ENCODE results near the gene CMIP.
"Not testable (repeated sequence)": the region's sequence is repeated elsewhere in the genome, so short reads cannot be mapped to it uniquely, and the experiment has no call there.

Gene CMIP

GRCh38 chr16:81673432-81673831, 228.8 kb downstream of the CMIP start:
- DNase-seq = no peak

- no peak for DNase-seq
Observed at GRCh38 chr16:81675662-81676061, 231.1 kb downstream of the CMIP start.

GRCh38 chr16:81676066-81676882, 231.7 kb downstream of the CMIP start:
- DNase-seq = no peak

- DNase-seq = no peak
Observed at GRCh38 chr16:81676883-81677737, 232.5 kb downstream of the CMIP start.

DNA sequence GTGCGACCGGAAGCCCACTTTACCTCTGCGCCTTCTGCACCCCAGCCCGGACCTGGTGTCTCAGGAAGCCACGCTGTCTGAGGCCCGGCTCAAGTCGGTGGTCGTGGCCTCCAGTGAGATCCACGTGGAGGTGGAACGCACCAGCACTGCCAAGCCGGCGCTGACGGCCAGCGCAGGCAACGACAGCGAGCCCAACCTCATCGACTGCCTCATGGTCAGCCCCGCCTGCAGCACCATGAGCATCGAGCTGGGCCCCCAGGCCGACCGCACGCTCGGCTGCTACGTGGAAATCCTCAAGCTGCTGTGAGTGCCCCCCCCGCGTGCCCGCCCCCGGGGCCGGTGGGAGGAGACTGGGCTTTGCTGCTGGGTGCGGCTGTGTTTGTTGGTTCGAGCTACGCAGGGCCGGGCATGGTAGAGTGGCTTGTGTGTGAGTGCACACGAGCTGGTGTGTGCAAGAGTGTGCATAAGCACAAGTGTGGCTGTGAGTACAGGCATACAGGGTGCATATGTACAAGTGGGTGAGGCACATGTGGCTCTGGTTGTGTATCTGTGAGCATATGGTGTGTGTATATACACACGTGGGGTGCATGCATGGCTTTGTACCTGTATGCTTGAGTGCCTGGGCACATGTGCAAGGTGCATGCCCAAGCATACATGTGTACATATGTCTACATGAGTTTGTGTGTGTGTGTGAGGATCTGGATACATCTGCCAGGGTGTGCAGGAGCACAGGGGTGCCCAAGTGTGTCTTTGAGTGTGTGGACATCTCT, 233.9 kb downstream of the CMIP start:
- DNase-seq = no peak

- no peak for DNase-seq
Observed at GRCh38 chr16:81679721-81680430, 235.3 kb downstream of the CMIP start.

DNA sequence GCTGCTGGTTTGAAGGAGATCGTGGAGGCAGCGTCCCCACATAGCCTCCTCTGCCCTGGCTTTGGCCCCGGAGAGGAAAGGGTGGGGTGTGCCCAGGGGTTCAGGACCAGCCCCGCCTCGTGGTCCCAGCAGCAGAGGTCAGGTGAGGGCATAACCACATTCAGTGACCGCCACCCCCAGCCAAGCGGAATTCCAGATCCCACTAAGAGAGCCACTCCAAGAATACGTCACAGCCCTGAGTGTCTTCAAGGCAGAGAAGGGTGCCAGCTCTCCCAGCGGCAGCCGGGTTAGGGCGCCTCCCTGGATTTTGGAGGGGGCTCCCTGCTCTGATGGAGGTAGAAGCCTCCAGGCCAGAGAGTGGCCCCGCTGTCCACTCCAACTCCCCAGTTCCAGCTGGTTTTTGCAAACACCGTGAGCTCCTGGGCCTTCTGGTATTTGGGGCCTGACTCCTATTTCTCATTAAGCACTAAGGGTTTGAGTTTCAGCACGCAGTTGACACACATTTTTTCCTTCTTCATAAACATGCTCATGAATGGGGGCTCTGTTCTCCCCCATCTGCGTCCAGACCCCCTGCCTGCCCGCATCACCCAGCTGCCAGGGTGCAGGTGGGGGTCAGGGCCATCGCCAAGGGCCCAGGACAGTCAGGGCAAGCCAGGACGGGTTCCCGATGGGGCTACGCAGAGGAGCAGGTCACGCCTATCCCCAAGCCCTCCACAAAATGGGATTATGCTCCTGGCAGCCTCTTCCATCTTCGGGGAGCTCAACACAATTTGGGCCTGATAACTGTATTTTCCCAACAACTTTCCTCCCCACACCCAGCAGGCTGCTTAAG, 236.1 kb downstream of the CMIP start:
- DNase-seq = no peak

GRCh38 chr16:81681311-81681710, 236.7 kb downstream of the CMIP start:
- DNase-seq = no peak

DNA sequence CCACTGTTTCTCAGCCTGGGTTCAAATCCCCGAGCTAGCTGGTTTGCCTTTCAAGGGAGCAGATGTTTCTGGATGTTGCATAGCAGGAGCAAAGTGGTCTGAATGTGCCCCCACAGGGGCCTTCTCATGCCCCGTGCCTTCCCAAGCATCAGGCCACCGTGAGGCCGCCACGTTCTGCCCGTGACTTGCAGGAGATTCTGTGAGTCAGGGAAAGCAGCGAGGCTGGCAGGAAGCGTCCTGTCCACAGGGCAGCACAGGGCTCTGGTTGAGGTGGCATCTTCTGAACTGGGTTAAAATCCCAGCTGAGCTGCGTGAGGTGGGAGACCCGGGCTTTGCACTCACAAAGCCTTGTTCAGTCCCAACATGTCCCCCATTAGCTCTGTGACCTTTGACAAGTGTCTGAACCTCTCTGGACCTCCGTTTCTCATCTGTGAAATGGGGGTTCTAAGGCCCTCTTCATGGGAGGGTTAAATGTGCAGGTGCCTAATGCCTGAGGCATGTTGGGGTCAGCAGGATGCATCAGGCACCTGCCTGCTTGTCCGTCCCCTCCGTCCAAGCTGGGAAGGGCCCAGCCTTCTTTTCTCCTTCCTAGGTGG, 239.7 kb downstream of the CMIP start:
- DNase-seq = no peak

- no peak for DNase-seq
Observed at GRCh38 chr16:81684901-81685300, 240.3 kb downstream of the CMIP start.

DNA sequence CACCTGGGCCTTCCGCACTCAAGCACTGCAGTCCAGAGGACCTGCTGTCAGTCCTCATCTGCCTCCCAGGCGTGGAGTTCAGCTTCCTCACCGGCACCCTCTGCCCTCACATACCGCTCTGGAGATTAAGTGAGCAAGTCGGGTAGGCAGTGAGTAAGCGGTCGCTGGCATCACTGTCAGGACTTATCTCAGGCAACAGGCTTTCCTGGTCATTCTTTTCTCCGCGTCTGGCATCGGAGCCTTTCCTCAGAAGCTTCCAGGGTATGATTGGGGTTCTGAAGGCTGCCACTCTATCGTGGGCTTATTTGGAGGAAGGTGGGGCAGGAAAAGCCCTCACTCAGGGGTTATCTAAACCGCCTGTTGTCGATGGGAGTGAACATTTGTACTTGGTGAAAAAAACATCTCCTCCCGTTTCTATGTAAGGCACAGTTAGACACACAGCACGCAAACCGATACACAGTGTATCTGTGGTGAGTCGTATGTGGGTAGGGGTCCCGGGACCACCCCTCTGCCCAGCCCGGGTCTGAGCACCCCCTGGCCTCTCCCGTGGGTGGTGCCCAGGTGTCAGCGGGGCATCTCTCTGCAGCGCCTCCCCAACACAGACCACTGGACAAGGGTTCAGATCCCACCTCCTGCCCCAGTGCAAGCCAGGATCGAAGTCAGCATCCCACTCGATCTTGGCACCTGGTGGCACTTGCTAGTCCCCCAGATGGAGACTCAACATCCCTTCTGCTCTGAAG, 242.0 kb downstream of the CMIP start:
- no peak for DNase-seq

- no peak for DNase-seq
Observed at GRCh38 chr16:81687131-81687456, 242.5 kb downstream of the CMIP start.

GRCh38 chr16:81688182-81688581, 243.6 kb downstream of the CMIP start:
- DNase-seq = no peak

DNA sequence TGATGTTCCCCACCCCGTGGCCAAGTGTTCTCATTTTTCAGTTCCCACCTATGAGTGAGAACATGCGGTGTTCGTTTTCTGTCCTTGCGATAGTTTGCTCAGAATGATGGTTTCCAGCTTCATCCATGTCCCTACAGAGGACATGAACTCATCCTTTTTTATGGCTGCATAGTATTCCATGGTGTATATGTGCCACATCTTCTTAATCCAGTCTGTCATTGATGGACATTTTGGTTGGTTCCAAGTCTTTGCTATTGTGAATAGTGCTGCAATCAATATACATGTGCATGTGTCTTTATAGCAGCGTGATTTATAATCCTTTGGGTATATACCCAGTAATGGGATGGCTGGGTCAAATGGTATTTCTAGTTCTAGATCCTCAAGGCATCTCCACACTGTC, 244.2 kb downstream of the CMIP start:
- not testable (repeated sequence) for DNase-seq

- DNase-seq = no peak
Observed at GRCh38 chr16:81692021-81692420, 247.4 kb downstream of the CMIP start.

GRCh38 chr16:81692571-81692970, 248.0 kb downstream of the CMIP start:
- DNase-seq = no peak

- DNase-seq = no peak
Observed at GRCh38 chr16:81693041-81693743, 248.6 kb downstream of the CMIP start.

DNA sequence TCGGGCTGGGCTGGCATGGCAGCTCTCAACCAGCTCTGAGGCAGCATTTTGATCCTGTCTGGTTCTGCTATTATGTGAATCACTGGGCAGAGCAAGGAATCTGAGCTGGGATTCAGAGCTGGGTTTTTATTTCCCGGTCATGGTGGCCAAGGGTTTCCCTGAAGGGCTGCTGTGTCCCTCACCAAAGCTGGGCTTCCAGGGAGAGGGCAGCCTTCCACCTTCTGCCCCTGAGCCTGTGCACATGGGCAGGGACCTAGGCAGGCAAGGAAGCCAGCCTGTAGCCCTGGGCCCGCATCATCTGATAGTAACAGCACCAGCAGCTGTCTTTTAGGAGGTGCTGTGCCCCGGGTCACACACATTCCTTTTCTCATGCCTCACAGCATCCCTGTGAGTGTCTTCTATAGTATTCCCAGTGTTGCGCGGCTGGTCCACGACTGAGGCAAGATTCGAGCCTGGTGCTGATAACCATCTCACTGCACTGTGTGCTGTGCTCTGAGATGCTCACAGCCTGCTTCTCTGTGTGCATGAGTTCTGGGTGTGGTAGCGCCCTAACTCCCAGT, 249.2 kb downstream of the CMIP start:
- DNase-seq = no peak

GRCh38 chr16:81694494-81695280, 250.1 kb downstream of the CMIP start:
- no peak for DNase-seq
